NCI-H2227 (cell line): Measurements from ENCODE around the gene MTG2.

Source experiments
- DNase-seq: peaks from one replicate; lab custom pipeline; 2025; ENCODE audit not compliant: unreplicated experiment; lab: John Stamatoyannopoulos, UW

The MTG2 gene

GRCh38 chr20:62182469-62183425, at the start of gene MTG2:
Gene MTG2, plus strand, starts transcription at chr20:62183028. Its CDS starts 10,393 bp downstream, at chr20:62193421.
- DNase-seq: peak; percentile 99

GRCh38 chr20:62133051-62133845, 49.6 kb upstream of the MTG2 start:
- DNase-seq: no peak

GRCh38 chr20:62133864-62134263, 49.0 kb upstream of the MTG2 start:
- no peak for DNase-seq

GRCh38 chr20:62134735-62135231, 48.0 kb upstream of the MTG2 start:
- no peak for DNase-seq

- no peak for DNase-seq
Measured at GRCh38 chr20:62135573-62136266, 47.1 kb upstream of the MTG2 start.

GRCh38 chr20:62136283-62137091, 46.3 kb upstream of the MTG2 start:
- peak; percentile 77 for DNase-seq

GRCh38 chr20:62137092-62137384, 45.8 kb upstream of the MTG2 start:
- DNase-seq: no peak

- DNase-seq: no peak
Measured at GRCh38 chr20:62137478-62138203, 45.2 kb upstream of the MTG2 start.

GRCh38 chr20:62138204-62138543, 44.7 kb upstream of the MTG2 start:
- DNase-seq: no peak

GRCh38 chr20:62138912-62139311, 43.9 kb upstream of the MTG2 start:
- no peak for DNase-seq

GRCh38 chr20:62139636-62140035, 43.2 kb upstream of the MTG2 start:
- no peak for DNase-seq

GRCh38 chr20:62141043-62141396, 41.8 kb upstream of the MTG2 start:
- DNase-seq: no peak

- peak; percentile 33 for DNase-seq
Measured at GRCh38 chr20:62141397-62142251, 41.2 kb upstream of the MTG2 start.

GRCh38 chr20:62142252-62143080, 40.4 kb upstream of the MTG2 start:
- peak; percentile 57 for DNase-seq

- peak; percentile 95 for DNase-seq
Measured at GRCh38 chr20:62143081-62143956, 39.5 kb upstream of the MTG2 start, which contains the start of the genes PSMA7 and SS18L1. Gene PSMA7, minus strand, starts transcription at chr20:62143394. Its CDS starts 91 bp downstream, at chr20:62143303. Gene SS18L1, plus strand, starts transcription at chr20:62143769. Its CDS starts 52 bp downstream, at chr20:62143821.

GRCh38 chr20:62143957-62144825, 38.6 kb upstream of the MTG2 start:
- DNase-seq: peak; percentile 73
